SK-MEL-5 (cell line): ENCODE results near the gene ANKH. TPM values are rescaled to one million over a fixed set of nuclear protein-coding genes. Genes with fewer than 3 reads are reported as not detected.
"Not testable (repeated sequence)": the region's sequence is repeated elsewhere in the genome, so short reads cannot be mapped to it uniquely, and the experiment has no call there.

Experiments used
- DNase-seq: peaks from one replicate; pipeline ENCODE4 v3.0.0-alpha.2; 2016; ENCODE audit warnings: low read depth, low spot score
- in situ Hi-C: cut with HindIII; loops from 2 replicates; pipeline ENCODE4 v1.10.0; 2016; ENCODE audit warnings: low sequenced_read_pairs, high pct_unique_total_duplicates, low pct_unique_long_range_greater_than_20kb
- total RNA-seq: library from RNA; depleted of rRNA; stranded (reverse); fragments of >200 nt; shearing (Covaris generic); gene quantifications from 2 replicates; pipeline ENCODE4 v1.2.3, GENCODE V29; 2014

The ANKH gene
- total RNA-seq, 1 experiment from 2014 or later, result 35.0 TPM

- in situ Hi-C loops, result no loop called here
- DNase-seq, result no peak
Measured at GRCh38 chr5:14868771-14869170, 2.8 kb downstream of the ANKH start.

- DNase-seq, result peak; percentile 73
Measured at GRCh38 chr5:14864181-14864812, 7.3 kb downstream of the ANKH start.

DNA sequence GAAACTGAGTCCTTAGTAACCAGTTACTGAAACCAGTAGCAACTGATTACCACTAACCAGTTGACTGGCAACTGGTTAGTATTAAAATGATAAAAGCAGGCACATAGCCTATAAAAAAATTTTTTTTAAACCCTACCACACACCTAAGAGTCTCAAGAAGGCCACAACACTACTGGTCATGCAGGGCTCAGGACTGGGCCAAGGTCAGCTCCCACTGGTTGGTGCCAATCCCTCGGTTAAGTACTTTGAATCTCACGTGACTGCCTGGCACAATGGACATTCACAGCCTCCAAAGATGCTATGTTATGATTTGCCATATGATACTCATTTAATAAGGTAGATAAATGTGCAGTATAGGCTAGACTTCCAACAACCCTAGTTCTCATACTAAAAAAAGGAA lies 8.5 kb downstream of the ANKH start:
- DNase-seq, result no peak
- in situ Hi-C loops, result no loop called here

More at GRCh38 chr5:14864181-14864812, 7.3 kb downstream of the ANKH start:
- in situ Hi-C loops, result no loop called here

- no peak for DNase-seq
- in situ Hi-C loops, result no loop called here
Measured at GRCh38 chr5:14861123-14861765, 10.3 kb downstream of the ANKH start.

DNA sequence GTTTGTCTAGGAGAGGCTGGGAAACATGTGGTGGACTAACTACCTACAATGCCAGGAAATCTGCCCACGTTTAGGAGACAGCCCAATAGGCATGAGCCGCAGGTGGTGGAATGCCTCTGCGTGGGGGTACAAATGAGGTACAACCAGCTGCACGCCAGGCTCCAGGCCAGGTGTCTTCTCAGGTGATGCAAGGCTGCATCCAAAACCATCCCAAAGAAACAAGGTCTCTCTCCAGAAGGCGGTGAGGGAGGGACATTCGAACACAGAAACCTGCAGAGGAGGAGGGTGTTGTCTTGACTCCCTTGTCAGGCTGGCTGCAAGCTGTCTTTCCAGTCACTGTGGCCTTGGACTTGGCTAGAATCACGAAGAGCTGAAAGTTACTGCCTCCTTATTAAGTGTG lies 11.6 kb downstream of the ANKH start:
- DNase-seq, result no peak
- in situ Hi-C loops, result no loop called here

DNA sequence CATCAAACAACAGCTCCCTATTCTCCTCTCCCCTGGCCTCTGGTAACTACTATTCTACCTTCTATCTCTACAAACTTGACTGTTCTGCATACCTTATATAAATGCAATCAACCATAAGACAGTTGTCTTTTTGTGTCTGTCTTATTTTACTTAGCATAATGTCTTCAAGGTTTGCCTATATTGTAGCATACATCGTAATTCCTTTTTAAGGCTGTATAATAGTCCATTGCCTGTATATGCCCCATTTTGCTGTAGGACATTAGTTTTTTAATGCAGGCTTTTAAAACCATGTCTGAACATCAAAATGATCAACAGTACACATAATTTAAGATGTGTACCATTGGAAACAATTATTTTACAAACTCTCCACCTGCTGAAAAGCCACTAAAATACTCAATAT lies 12.4 kb downstream of the ANKH start:
- in situ Hi-C loops, result no loop called here
- DNase-seq, result no peak

DNA sequence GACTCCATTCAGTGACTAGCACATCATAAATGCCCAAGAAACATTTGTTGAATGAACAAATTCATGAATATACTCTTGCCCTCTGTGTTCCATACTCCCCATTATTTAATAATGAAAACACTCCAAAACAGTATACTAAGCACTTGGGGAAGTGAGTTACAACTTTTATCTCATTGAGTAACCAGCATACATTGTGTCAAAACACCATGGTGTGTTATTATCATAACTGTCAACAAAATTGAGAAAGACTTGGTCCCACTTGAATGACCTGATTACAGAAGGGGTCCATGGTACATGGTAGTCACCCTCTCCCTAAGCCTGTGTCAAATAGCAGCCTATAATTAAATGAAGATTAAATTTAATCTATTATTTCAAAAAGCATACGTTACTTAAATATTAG lies 16.2 kb downstream of the ANKH start:
- in situ Hi-C loops, result no loop called here

DNA sequence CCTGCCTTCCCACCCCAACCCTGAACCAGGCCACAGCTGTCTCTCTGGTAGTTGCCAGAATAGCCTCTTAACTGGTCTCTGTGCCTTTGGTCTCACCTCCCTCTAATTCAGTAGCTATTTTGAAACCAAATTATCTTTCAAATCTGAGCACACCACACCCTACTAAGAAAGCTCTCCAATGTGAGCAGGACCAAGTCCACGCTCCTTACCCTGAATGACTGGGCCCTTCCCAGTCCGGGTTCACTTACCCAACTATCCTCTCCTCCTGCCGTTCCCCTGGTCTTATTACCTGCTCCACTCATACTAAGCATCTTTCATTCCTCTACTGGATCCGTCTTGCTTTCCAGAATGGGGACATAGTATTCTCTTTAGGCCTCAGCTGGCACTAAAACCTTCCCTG lies 16.8 kb downstream of the ANKH start:
- in situ Hi-C loops, result no loop called here
- DNase-seq, result no peak

More for the DNA sequence above, 16.2 kb downstream of the ANKH start:
- no peak for DNase-seq

DNA sequence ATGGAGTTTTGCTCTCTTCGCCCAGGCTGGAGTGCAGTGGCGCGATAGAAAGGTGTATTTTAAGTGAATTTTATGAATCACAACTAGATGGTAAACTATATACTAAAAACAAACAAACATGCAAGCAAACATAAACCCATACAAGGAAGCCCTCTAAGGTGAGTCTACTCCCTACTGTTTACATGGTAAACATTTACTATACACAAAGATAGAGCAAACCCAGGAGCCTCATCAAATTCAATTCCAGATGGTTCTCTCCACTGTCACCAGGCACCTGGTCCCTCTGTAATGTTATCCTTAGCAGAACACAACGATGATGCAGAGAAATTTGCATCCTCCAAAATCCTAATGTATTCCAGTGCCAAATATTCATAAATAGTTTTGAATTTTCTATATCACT lies 17.9 kb downstream of the ANKH start:
- in situ Hi-C loops, result no loop called here
- DNase-seq, result no peak

DNA sequence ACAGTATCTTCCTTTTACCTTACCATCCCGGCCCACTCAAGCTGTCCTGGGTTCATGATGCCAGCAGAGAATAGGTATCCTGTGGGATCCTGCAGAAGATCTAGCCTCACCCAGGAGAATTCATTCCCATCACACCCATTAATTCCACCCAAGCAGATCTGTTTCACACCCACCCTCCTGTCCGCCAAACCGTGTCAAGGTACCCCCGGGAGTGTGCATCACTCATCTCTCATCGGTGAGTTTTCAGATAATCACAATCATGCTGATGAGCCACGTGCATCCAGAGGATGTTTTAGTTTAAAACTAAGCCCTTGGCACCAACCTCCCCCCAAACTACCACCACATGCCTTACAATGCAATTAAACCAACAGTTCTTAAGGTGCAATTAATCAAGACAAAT lies 18.8 kb downstream of the ANKH start:
- no peak for DNase-seq
- in situ Hi-C loops, result no loop called here

DNA sequence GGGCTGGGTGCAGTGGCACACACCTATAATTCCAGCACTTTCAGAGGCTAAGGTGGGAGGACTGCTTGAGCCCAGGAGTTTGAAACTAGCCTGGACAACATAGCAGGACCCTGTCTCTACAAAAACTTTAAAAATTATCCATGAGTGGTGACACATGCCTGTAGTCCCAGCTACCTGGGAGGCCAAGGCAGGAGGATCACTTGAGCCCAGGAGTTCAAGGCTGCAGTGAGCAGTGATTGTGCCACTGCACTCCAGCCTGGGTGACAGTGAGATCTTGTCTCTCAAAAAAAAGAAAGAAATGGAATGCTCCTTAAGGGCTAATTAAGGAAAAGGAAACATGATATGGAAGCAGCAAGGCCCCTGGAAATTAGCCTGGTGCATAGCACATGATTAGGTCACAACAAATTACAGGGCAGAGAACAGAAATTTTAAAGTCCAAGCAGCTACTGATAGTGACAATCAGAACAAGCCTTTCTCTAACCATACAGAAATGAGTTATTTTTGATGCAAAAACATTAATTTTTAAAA lies 19.5 kb downstream of the ANKH start:
- in situ Hi-C loops, result no loop called here
- no peak for DNase-seq

- in situ Hi-C loops, result no loop called here
- no peak for DNase-seq
Measured at GRCh38 chr5:14851597-14851996, 20.0 kb downstream of the ANKH start.

- DNase-seq, result no peak
- in situ Hi-C loops, result no loop called here
Measured at GRCh38 chr5:14851050-14851419, 20.5 kb downstream of the ANKH start.

DNA sequence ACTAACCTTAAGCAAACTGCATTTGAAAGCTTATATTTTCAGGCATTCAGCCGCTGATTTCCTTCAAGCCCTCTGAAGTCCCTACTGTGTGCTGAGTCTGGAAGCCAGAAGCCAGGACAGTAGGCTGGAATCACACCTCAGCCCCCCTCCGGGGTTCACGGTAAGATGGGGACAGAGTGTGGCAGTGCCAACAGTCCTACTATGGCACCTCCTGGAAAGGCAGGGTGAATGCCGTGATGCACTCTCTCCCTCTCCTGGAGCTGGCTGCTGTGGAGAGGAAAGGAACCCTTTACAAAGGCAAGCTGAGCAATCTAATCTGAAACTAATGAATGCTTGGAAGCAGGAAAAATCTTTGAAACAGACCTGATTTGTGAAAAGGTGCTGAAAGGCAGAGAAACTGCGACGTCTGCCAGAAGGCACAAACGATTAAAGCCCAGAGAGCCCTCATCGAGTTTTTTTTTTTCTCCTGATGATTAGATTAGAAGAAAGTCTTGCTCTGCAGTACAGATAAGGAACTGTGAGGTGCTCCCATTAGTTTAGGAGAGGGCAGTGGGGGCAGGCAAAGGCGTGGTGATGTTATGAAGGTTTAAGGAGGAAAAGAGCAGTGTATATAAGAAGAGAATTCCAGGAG lies 21.0 kb downstream of the ANKH start:
- no peak for DNase-seq
- in situ Hi-C loops, result no loop called here

DNA sequence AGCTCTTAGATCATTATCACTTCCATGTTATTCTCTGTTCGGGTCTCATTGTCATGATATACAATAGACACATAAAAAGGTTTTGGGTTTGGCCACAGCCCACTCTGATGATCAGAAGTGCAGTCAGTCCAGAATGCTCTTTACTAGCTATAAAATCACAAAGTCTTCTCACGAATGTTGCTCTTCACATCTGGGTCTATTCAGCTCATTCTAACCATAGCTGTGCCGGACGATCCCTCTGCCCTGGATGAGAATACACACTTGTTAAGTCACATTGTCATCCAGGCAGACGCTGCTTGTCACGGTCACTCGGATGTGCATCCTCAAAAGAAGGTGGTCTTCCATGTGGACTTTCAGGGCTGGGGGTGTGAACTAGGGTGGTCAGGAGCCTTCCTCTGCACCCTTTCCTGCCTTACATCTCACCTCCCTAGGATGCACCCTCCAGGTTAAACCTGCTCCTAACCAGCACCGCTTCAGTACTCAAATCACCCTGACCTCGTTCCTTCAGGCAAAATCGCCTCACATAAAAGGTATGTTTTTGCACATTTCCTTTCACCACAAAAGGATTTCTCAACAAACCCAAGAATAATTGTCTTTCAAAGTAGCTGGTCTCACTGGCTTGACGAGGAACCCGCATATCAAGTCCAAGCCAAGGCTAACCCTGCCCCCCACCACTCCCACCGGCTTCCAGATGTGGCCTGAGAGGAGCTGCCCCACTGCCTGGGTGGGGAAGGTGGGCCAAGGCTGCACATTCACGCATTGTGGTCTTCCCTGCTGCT lies 21.9 kb downstream of the ANKH start:
- in situ Hi-C loops, result no loop called here
- DNase-seq, result no peak

GRCh38 chr5:14848942-14849341 lies 22.6 kb downstream of the ANKH start:
- DNase-seq, in situ Hi-C loops: not testable (repeated sequence)

DNA sequence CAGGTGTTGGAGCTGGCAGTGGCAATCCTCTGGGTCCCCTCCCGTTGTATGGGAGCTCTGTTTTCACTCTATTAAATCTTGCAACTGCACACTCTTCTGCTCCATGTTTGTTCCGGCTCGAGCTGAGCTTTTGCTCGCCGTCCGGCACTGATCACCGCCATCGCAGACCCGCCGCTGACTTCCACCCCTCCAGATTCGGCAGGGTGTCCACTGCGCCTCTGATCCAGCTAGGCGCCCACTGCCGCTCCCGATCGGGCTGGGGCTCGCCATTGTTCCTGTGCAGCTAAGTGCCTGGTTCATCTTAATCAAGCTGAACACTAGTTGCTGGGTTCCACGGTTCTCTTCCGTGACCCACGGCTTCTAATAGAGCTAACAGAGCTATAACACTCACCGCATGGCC lies 23.2 kb downstream of the ANKH start:
- in situ Hi-C loops, result no loop called here
- no peak for DNase-seq

GRCh38 chr5:14847471-14847870 lies 24.1 kb downstream of the ANKH start:
- DNase-seq, result no peak
- in situ Hi-C loops, result no loop called here
